T1000 (cell line): ENCODE results near the gene KLHL6.
"Not testable (repeated sequence)": the region's sequence is repeated elsewhere in the genome, so short reads cannot be mapped to it uniquely, and the experiment has no call there.

ENCODE experiments used
- DNase-seq: peaks from one replicate; lab custom pipeline; 2025; ENCODE audit warnings: mixed read lengths; lab: John Stamatoyannopoulos, UW

The KLHL6 gene

GRCh38 chr3:183447206-183448001 is 108.1 kb downstream of the KLHL6 start:
- DNase-seq, result peak; percentile 24

GRCh38 chr3:183446838-183447205 is 108.7 kb downstream of the KLHL6 start:
- DNase-seq, result no peak

GRCh38 chr3:183444748-183445147 is 110.8 kb downstream of the KLHL6 start:
- no peak for DNase-seq

GRCh38 chr3:183443395-183444385 is 111.8 kb downstream of the KLHL6 start:
- DNase-seq, result no peak

GRCh38 chr3:183442994-183443393 is 112.5 kb downstream of the KLHL6 start:
- DNase-seq, result no peak

- not testable (repeated sequence) for DNase-seq
Measured at GRCh38 chr3:183440521-183440920, 115.0 kb downstream of the KLHL6 start.

- DNase-seq, result no peak
Measured at GRCh38 chr3:183439515-183439914, 116.0 kb downstream of the KLHL6 start.

GRCh38 chr3:183438735-183439134 is 116.8 kb downstream of the KLHL6 start:
- no peak for DNase-seq

- no peak for DNase-seq
Measured at GRCh38 chr3:183437666-183438564, 117.6 kb downstream of the KLHL6 start.
